Urothelium cell line (cell line): ENCODE results near the gene PRKAG3.

Experiments used
- DNase-seq: peaks from one replicate; pipeline ENCODE4 v3.0.0; 2011; ENCODE audit warnings: low spot score, mixed read lengths
- FAIRE-seq: peaks from 2 replicates; lab custom pipeline; 2011; peaks lifted over from hg19 to GRCh38; lab: Jason Lieb, UNC

Gene PRKAG3

DNA sequence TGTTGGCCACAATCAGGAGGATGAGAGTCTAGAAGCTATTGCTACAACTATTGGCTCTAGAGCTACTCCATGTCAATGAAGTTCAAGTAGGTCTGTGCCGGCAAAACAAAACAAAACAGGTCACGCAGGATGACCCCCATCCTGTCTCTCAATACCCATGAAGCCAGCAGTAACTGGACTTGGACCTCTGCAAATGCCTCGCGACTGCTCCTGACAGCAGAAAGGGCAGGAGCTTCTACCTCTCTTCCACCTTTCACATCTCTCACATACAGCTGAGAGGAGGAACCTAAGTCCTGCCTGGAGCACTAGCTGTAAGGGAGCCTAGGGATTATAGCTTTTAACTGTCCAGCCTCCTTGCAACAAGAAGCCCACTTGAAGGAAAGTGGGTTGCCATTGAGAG lies 16.0 kb downstream of the PRKAG3 start:
- DNase-seq (no peak), FAIRE-seq (no peak)

GRCh38 chr2:218815244-218815637 lies 16.4 kb downstream of the PRKAG3 start:
- DNase-seq (no peak), FAIRE-seq (no peak)

- FAIRE-seq (no peak), DNase-seq (no peak)
Observed at GRCh38 chr2:218814540-218815243, 16.9 kb downstream of the PRKAG3 start.

DNA sequence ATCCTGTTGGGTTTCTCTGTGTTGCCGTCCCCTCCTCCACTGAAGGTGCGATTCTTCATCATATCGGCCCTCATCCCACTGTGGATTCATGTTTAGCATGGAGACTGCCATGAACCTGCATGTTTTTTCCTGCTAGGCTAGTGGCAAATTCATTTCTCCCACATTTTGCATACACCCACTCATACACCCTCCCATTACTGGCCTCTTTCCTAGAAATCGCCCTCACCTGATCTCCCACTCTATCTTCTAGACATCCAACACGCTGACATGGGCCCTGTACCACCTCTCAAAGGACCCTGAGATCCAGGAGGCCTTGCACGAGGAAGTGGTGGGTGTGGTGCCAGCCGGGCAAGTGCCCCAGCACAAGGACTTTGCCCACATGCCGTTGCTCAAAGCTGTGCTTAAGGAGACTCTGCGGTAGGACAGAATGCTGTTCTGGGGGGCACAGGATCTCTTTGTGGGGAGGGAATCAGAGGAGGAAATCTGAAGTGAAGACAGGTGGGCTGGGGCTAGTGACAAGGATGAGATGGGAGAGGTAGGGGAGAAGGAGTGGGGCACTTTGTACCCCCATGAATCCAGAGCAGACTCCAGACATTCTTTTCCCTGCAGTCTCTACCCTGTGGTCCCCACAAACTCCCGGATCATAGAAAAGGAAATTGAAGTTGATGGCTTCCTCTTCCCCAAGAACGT lies 17.7 kb downstream of the PRKAG3 start:
- no peak for DNase-seq
- no peak for FAIRE-seq

GRCh38 chr2:218812861-218813260 lies 18.7 kb downstream of the PRKAG3 start:
- DNase-seq = no peak
- no peak for FAIRE-seq

DNA sequence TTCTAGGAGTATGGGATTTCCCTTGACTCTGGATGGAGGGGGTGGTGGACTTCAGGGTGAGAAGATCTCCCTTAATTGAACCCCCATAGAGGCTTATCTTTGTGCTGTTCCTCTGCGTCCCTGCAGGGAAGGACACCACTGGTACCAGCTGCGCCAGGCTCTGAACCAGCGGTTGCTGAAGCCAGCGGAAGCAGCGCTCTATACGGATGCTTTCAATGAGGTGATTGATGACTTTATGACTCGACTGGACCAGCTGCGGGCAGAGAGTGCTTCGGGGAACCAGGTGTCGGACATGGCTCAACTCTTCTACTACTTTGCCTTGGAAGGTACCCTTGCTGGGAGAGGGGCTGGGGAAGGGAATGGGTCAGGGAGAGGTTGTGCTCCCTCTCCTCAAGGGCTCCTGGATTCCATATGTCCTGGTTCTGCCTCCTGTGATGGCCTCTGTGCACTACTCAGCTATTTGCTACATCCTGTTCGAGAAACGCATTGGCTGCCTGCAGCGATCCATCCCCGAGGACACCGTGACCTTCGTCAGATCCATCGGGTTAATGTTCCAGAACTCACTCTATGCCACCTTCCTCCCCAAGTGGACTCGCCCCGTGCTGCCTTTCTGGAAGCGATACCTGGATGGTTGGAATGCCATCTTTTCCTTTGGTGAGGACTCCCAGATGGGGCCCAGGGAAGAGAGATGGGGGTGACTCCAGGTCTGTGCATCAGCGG lies 19.3 kb downstream of the PRKAG3 start:
- FAIRE-seq = no peak
- DNase-seq = no peak

DNA sequence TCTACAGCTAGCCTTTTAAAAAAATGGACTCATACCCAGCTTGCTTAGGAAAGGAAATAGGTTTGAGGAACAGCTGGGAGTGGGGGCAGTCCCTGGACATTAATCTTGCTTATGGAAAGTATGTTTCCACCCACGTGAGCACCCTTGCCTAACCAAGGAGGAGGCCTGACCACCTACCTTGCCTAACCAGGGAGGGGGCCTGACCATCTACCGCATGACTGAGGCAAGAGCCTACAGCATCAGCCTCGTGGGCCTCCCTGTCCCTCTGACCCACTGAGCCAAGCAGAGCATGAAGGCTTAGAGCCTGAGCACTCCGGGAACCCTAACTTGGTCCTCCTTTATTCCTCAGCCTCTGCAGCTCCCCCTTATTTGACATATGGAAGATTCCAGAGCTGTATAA lies 20.2 kb downstream of the PRKAG3 start:
- FAIRE-seq (no peak), DNase-seq (no peak)

DNA sequence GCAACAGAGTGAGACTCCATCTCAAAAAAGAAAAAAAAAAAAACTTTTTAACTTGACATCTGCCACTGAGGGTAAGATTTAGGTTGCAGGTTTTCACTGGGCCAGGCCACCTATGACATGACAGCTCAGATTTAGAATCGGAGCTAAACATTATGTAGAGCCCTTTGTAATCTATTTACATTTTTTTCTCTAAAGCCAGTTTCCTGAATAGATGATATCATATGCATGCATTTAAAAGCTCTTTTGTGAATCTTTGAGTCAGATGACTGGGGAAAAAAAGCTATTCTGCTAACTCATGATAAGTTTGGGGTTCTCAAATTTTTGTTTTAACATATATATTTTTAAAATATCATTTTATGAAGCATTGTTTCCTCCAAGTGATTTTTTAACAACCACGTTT lies 21.3 kb downstream of the PRKAG3 start:
- DNase-seq (no peak), FAIRE-seq (no peak)

GRCh38 chr2:218809515-218809914 lies 22.1 kb downstream of the PRKAG3 start:
- no peak for DNase-seq
- no peak for FAIRE-seq

DNA sequence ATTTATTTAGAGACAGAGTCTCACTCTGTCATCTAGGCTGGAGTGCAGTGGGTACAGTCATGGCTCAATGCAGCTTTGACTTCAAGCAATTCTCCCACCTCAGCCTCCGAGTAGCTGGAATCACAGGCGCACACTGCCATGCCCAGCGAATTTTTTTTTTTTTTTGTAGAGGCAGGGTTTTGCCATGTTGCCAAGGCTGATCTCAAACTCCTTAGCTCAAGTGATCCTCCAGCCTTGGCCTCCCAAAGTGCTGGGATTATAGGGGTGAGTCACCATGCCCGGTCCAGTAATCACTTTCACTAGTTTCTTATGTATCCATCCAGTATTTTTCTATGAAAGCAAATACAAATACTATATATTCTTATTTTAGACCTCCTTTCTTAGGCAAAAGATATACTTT lies 24.0 kb downstream of the PRKAG3 start:
- no peak for FAIRE-seq
- no peak for DNase-seq

DNA sequence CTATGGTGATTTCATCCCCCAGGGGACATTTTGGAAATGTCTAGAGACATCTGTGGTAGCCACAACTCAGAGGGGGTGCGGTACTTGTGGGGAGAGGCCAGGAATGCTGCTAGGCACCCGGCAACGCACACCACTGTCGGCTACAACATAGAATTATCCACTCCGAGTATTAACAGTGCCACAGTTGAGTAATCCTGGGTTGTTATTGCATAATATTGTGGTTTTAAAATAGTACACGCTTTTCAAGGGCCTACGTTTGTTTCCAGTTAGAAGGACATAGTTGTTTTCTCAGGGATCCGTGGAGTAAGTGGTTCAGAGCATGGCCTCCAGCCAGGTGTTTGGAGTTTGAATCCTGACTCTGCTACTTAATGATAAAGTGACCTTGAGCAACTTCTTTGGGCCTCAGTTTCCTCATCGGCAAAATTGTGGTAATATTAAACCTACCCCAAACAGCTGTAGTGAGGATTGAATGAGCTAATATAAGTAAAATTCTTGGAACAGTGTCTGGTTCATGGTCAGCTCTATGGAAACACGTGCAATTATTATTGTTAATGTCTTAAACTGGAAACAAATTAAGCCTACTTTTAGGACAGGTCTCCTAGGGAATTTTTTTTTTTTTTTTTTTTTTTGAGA lies 25.1 kb downstream of the PRKAG3 start:
- peak; percentile 9 for FAIRE-seq
- DNase-seq = peak; percentile 85

- FAIRE-seq (peak; percentile 42), DNase-seq (no peak)
Observed at GRCh38 chr2:218805627-218806026, 26.0 kb downstream of the PRKAG3 start.

DNA sequence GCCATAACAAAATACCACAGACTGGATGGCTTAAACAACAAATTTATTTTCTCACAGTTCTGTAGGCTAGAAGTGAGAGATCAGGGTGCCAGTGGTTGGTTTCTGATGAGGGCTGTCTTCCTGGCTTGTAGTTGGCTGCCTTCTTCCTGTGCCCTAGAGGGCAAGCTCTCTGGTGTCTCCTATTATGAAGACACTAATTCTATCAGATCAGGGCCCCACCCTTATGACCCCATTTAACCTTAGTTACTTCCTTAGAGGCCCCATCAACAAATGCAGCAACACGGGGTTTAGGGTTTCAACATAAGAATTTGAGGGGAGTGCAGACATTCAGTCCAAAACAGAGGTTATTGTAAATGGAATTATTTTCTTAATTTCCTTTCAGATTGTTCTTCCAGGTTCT lies 26.8 kb downstream of the PRKAG3 start:
- FAIRE-seq = no peak
- no peak for DNase-seq

DNA sequence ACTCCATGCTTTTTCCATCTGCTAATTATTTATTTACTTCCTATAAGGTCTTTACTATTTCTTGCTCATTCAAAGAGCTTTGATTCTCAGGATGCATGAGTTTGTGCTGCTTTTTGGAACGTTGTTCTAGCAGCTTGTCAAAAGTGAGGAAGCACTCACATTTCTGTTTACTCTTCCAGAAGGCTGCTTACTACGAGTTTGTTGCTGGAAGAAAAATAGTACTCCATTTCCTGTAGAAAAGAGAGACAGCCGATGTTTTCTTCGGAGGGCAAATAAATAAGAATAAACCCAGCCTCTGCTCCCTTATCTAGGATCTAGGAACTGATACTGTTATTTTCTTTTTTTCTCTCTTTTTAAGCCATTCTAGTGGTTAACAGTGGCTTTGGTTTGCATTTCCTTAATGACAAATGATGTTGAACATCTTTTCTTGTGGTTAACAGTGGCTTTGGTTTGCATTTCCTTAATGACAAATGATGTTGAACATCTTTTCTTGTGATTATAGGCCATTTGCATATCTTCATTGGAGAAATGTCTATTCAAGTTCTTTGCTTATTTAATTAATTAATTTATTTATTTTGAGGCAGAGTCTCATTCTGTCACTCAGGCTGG lies 29.1 kb downstream of the PRKAG3 start:
- no peak for FAIRE-seq
- DNase-seq = no peak

GRCh38 chr2:218799990-218800389 lies 31.6 kb downstream of the PRKAG3 start:
- FAIRE-seq (no peak), DNase-seq (no peak)

DNA sequence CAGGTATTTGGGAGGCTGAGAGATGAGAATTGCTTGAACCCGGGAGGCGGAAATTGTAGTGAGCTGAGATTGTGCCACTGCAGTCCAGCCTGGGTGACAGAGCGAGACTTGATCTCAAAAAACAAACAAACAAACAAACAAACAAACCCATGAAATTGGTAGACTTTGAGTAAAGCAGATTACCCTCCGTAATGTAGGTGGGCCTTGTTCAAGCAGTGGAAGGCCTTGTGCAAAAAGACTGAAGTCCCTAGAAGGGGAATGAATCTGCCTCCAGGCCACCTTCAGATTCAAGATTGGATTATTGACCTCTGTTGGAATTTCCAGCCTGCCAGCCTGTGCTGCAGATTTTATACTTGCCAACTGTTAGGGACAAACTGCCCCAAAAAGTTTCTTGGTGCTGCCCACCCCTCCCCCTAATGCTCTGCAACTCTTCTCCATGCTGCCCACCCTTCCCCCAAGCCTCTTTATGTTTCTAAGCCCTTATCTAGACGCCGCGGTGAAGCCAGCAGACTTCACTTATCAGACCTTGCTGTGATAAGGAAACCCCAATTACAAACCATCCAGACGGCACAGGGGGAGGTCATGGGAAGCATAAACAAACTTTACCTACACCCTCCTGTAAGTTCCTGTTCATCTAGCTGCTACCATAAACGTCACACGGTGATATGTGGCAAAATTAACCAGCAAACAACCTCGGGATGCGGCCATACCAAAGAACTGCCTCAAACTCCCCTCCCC lies 32.7 kb downstream of the PRKAG3 start:
- no peak for FAIRE-seq

DNA sequence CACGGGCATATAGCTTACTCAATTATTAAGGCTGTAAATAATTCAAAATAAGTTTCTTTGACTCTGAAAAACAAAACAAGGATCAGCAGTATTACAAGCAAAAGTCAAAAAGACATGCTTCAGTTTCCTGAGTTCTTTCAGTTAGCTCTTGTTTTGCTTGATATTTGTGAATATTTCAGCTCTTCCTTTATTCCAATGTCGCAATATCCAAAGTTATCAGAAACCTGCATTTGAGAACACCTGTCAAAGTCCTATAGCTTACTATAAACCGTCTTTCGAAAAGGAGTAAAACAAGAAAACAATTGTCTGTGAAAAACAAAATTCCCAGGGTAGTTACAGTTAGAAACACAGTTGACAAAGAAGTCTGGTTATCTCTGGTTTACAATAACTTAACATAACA lies 34.9 kb downstream of the PRKAG3 start:
- FAIRE-seq (no peak), DNase-seq (no peak)

More for the DNA sequence above, 32.7 kb downstream of the PRKAG3 start:
- DNase-seq = no peak

DNA sequence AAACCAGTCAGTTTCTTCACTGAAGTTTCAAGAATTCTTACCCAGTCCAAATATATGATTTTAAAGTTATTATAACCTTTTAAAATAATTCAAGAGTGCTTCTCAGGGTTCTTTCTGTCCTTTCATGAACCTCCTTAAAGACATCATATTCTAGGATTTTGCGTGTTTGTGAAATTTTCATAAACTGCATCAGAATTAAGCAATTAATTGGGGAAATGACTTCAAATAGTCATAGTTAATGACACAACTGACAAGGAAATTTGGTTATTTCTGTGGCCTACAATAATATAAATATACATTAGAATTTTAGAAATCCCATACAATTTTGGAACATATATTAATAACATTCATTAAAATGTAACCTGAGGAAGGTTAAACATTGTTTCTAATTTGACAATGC lies 39.2 kb downstream of the PRKAG3 start:
- DNase-seq (no peak), FAIRE-seq (no peak)

- no peak for DNase-seq
- no peak for FAIRE-seq
Observed at GRCh38 chr2:218788529-218789255, 42.9 kb downstream of the PRKAG3 start.

- FAIRE-seq (no peak), DNase-seq (no peak)
Observed at GRCh38 chr2:218786133-218786532, 45.5 kb downstream of the PRKAG3 start.
